22Rv1 (cell line): Measurements from ENCODE around the gene RFLNA.

ENCODE experiments used
- H3K27ac ChIP-seq: fragments of 450-650 bp; 2 replicates; pipeline ENCODE4 v1.5.1; 2017
- CTCF ChIP-seq: fragments of 450-650 bp; IDR thresholded peaks from 2 replicates; pipeline ENCODE4 v1.5.1; 2017; ENCODE audit warnings: mild to moderate bottlenecking
- ZFX ChIP-seq: fragments of 450-650 bp; IDR thresholded peaks from 2 replicates; pipeline ENCODE4 v1.6.1; 2017; ENCODE audit warnings: antibody characterized with exemption, borderline replicate concordance

The RFLNA gene

GRCh38 chr12:124346425-124347168, 51.7 kb downstream of the RFLNA start:
- TF ChIP-seq ZFX, result no peak
- no peak for TF ChIP-seq CTCF
- no peak overlapping the region for H3K27ac ChIP-seq

- TF ChIP-seq CTCF (no peak), ZFX (no peak)
- no peak overlapping the region for H3K27ac ChIP-seq
Measured at GRCh38 chr12:124347335-124347734, 52.4 kb downstream of the RFLNA start.

- H3K27ac ChIP-seq, result no peak overlapping the region
- TF ChIP-seq ZFX, result no peak
- peak; percentile 82 for TF ChIP-seq CTCF
Measured at GRCh38 chr12:124347805-124348658, 53.1 kb downstream of the RFLNA start.

- TF ChIP-seq CTCF, result no peak
- TF ChIP-seq ZFX, result no peak
- no peak overlapping the region for H3K27ac ChIP-seq
Measured at GRCh38 chr12:124348659-124349380, 53.9 kb downstream of the RFLNA start.

- TF ChIP-seq ZFX (no peak), CTCF (no peak)
- no peak overlapping the region for H3K27ac ChIP-seq
Measured at GRCh38 chr12:124350491-124350890, 55.6 kb downstream of the RFLNA start.

GRCh38 chr12:124351422-124351821, 56.5 kb downstream of the RFLNA start:
- no peak for TF ChIP-seq ZFX
- TF ChIP-seq CTCF, result no peak
- 0 out of 2 replicates have a peak overlapping the region, but pooled peaks have one; percentile 0 for H3K27ac ChIP-seq
